Measurements from ENCODE around the gene CPT1B.

CPT1B gene

DNA sequence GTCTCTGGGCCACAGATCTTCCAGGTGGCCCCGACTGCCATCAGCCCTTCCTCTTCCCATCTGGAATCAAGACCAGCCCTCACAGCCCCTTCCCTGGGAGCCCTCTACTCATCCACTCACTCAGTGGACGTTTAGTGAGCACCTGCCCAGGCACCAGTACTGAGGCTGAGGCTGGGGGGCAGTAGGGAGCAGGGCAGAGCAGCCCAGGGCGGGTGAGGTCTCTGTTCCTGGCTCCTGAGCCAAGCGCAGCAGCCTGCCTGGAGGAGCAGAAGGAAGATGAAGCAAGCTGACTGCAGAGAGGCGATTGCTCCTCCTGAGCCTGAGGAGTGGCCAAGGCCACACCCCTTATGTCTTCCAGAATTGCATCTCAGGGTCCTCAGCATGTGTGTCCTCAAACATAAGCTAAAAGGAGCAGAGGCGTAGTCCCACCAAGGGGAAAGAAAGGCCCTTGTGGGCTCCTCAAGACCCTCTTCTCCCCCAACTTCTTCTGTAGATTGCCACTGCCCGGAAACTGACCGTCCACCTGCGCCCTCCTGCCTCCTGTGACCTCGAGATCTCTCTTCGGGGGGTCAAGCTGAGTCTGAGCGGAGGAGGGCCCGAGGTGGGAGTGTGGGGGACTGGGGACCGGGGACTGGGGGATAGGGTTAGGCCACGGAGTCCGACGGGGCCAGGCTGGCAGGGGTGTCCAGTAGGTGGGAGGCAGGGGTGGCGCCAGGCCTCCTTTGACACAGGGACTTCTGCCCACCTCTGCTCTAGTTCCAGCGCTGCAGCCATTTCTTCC is 28.1 kb upstream of the CPT1B start:
- Mint-ChIP-seq H3K27ac (no peak overlapping the region), H3K4me1 (peaks cover 14% of the 10 kb centered on the region), H3K36me3 (ENCODE audit: low read depth) (no peaks in the 10 kb centered on the region), H3K9me3 (no peaks in the 10 kb centered on the region), H3K4me3 (no peak overlapping the region), H3K27me3 (ENCODE audit: low read depth) (peaks cover 40% of the 10 kb centered on the region)
- TF ChIP-seq, protein P1, sequence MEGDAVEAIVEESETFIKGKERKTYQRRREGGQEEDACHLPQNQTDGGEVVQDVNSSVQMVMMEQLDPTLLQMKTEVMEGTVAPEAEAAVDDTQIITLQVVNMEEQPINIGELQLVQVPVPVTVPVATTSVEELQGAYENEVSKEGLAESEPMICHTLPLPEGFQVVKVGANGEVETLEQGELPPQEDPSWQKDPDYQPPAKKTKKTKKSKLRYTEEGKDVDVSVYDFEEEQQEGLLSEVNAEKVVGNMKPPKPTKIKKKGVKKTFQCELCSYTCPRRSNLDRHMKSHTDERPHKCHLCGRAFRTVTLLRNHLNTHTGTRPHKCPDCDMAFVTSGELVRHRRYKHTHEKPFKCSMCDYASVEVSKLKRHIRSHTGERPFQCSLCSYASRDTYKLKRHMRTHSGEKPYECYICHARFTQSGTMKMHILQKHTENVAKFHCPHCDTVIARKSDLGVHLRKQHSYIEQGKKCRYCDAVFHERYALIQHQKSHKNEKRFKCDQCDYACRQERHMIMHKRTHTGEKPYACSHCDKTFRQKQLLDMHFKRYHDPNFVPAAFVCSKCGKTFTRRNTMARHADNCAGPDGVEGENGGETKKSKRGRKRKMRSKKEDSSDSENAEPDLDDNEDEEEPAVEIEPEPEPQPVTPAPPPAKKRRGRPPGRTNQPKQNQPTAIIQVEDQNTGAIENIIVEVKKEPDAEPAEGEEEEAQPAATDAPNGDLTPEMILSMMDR (IDR thresholded peaks at IDR 0.05; ENCODE audit: unreplicated experiment in 3 of 3): no peak

DNA sequence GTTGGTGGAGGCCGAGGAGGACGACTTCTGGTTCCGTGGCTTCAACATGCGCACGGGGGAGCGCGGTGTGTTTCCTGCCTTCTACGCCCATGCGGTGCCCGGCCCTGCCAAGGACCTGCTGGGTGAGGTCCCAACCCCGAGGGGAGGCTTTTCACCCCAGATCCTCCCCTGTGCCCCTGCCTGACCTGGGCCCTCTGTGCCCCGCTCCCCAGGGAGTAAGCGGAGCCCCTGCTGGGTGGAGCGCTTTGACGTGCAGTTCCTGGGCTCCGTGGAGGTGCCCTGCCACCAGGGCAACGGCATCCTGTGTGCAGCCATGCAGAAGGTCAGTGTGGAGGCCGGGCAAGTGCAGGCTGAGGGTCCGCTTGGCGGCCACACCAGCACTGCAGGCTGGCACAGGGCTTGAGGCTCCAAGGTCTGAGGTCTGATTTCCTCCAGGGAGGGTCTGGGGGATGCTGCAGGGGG is 27.4 kb upstream of the CPT1B start:
- Mint-ChIP-seq H3K9me3 (no peaks in the 10 kb centered on the region), H3K27me3 (ENCODE audit: low read depth) (peaks cover 40% of the 10 kb centered on the region), H3K36me3 (ENCODE audit: low read depth) (no peaks in the 10 kb centered on the region), H3K4me3 (no peak overlapping the region), H3K27ac (no peak overlapping the region), H3K4me1 (peaks cover 14% of the 10 kb centered on the region)
- TF ChIP-seq, protein P1 (IDR thresholded peaks at IDR 0.05; ENCODE audit: unreplicated experiment in 3 of 3): no peak

DNA sequence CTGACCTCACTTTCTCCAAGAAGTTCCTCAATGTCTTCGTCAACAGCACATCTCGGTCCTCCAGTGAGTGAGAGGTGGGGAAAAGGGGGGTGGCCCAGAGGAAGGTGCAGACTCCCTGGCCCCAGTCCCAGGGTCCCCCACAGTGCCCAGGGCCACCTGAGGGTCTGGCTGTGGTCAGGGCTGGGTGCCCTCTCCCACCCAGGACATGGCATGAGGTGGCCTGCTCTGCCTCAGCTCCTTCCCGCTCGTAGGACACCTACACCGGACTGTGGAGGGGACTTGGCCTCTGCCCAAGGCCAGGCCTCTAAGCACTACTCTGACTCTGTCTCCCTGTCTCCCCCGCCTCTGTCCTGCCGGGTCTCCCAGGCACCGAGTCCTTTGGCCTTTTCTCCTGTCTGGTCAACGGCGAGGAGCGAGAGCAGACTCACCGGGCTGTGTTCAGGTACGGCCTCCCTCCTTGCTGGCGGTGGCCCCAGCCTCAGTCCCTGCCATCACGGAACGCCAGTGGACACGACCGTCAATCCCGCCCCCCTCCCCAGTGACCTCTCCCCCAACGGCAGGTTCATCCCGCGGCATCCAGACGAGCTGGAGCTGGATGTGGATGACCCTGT is 26.9 kb upstream of the CPT1B start:
- Mint-ChIP-seq H3K27me3 (ENCODE audit: low read depth) (peaks cover 36% of the 10 kb centered on the region), H3K9me3 (no peaks in the 10 kb centered on the region), H3K4me1 (peaks cover 14% of the 10 kb centered on the region), H3K27ac (no peak overlapping the region), H3K4me3 (no peak overlapping the region), H3K36me3 (ENCODE audit: low read depth) (no peaks in the 10 kb centered on the region)
- TF ChIP-seq, protein P1 (IDR thresholded peaks at IDR 0.05; ENCODE audit: unreplicated experiment in 3 of 3): no peak

DNA sequence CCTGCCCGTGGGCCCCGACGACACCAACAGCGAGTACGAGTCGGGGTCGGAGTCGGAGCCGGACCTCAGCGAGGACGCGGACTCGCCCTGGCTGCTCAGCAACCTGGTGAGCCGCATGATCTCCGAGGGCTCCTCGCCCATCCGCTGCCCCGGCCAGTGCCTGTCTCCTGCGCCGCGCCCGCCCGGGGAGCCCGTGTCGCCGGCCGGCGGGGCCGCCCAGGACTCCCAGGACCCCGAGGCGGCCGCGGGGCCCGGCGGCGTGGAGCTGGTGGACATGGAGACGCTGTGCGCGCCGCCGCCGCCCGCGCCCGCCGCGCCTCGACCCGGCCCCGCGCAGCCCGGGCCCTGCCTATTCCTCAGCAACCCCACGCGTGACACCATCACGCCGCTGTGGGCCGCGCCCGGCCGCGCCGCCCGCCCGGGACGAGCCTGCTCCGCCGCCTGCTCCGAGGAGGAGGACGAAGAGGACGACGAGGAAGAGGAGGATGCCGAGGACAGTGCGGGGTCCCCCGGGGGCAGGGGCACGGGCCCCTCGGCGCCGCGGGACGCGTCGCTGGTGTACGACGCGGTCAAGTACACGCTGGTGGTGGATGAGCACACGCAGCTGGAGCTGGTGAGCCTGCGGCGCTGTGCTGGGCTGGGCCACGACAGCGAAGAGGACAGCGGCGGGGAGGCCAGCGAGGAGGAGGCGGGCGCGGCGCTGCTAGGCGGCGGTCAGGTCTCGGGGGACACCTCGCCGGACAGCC is 26.2 kb upstream of the CPT1B start:
- H3K36me3 Mint-ChIP-seq (ENCODE audit: low read depth): peaks cover 3% of the 10 kb centered on the region
- no peak overlapping the region for H3K27ac Mint-ChIP-seq
- H3K27me3 Mint-ChIP-seq (ENCODE audit: low read depth): peaks cover 38% of the 10 kb centered on the region
- H3K9me3 Mint-ChIP-seq: no peaks in the 10 kb centered on the region
- TF ChIP-seq, protein P1 (IDR thresholded peaks at IDR 0.05; ENCODE audit: unreplicated experiment in 3 of 3): no peak
- H3K4me3 Mint-ChIP-seq: no peak overlapping the region
- H3K4me1 Mint-ChIP-seq: peaks cover 14% of the 10 kb centered on the region

DNA sequence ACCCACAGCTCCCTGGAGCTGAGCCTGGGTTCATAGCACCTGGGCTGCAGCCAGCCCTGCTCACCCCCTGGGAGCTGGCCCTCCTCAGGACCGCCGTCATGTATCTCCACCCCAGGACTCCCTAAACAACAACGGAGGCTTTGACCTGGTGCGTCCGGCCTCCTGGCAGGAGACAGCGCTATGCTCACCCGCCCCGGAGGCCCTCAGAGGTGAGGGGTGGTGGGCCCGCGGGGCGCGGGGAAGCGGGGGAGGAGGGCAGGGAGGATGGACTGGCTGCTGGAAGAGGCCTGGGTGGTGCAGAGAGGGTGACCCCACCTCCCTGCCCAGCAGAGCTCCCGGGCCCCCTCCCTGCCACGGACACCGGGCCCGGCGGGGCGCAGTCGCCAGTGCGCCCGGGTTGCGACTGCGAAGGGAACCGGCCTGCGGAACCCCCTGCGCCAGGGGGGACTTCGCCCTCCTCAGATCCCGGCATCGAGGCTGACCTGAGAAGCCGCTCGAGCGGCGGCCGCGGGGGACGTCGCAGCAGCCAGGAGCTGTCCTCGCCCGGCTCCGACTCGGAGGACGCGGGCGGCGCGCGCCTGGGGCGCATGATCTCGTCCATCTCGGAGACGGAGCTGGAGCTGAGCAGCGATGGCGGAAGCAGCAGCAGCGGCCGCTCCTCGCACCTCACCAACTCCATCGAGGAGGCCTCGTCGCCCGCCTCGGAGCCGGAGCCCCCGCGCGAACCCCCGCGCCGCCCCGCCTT is 25.5 kb upstream of the CPT1B start:
- Mint-ChIP-seq H3K27me3 (ENCODE audit: low read depth) (peaks cover 31% of the 10 kb centered on the region), H3K36me3 (ENCODE audit: low read depth) (peaks cover 3% of the 10 kb centered on the region), H3K9me3 (no peaks in the 10 kb centered on the region), H3K27ac (no peak overlapping the region), H3K4me3 (no peak overlapping the region), H3K4me1 (peaks cover 14% of the 10 kb centered on the region)
- TF ChIP-seq, protein P1 (IDR thresholded peaks at IDR 0.05; ENCODE audit: unreplicated experiment in 3 of 3): no peak
